NCI-H1417 (cell line): Measurements from ENCODE around the gene MAGI2.
"Not testable (repeated sequence)": the region's sequence is repeated elsewhere in the genome, so short reads cannot be mapped to it uniquely, and the experiment has no call there.

Experiments
- DNase-seq, 3 experiments: peaks; one replicate each; lab custom pipeline; 2025; lab: John Stamatoyannopoulos, UW

Gene MAGI2

GRCh38 chr7:78563191-78563590 is 890.3 kb downstream of the MAGI2 start:
- peak in 2 of 3 experiments; percentile 12 to 57 for DNase-seq

DNA sequence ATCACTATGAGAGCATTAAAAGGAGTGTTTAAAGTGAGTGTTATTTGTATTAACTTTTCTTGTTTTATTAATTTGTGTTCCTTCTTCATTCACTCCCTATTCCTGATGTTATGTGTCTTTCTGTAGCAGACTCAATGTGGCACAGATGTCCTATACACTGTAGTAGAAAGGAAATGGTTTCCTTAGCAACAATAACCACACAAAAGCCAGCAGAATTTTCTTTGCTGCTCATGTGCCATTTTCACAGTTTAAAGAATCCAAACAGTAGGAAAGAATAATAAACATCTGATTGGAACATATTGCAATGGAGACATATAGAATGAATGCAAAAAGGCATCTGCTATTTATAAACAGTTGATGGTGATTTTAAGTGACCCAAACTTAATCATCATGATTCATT is 891.3 kb downstream of the MAGI2 start:
- peak; percentile 13 to 56 (median 25) for DNase-seq

- DNase-seq: peak in 1 of 3 experiments; percentile 37
These were observed 894.9 kb downstream of the MAGI2 start for GRCh38 chr7:78558566-78558965.

- no peak for DNase-seq
These were observed 909.5 kb downstream of the MAGI2 start for GRCh38 chr7:78543976-78544375.

DNA sequence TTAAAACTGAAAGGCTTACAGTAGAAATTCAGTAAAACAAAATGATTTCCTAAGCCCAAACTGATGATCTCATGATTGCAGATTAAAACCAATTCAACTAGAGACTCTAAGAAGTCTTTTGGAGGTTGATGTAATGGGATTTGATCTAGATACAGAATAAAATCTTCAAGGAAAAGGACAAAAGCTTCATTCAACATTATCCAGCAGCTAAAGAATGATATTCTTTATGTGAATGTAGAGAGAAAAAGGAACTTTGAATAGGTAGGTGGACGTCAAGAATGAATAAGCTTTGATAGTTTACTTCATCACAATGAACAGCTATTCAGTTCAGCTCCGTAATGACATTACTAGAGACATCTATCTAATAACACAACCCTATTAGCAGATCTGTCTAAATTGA is 910.5 kb downstream of the MAGI2 start:
- DNase-seq: no peak

DNA sequence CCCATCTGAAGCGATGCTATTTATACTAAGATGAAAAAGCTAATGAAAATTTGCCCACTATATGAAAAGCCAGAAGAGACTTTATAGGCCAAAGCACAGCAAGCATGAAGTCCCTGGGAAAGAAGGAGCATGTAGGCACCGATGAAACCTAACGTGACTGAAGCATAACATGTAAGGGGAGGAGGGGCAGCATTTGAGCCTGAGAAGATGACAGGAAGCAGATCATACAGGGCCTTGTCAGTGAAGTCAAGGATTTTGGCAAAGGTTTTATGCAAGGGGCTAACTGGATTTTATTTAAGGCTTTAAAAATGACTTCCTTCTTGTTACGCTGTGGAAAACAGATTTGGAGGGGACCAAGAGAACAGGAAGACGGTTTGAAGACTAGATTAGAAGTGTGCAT is 910.9 kb downstream of the MAGI2 start:
- no peak for DNase-seq

- no peak for DNase-seq
These were observed 913.6 kb downstream of the MAGI2 start for GRCh38 chr7:78539825-78540224.

- DNase-seq: no peak
These were observed 917.8 kb downstream of the MAGI2 start for GRCh38 chr7:78535655-78536054.

DNA sequence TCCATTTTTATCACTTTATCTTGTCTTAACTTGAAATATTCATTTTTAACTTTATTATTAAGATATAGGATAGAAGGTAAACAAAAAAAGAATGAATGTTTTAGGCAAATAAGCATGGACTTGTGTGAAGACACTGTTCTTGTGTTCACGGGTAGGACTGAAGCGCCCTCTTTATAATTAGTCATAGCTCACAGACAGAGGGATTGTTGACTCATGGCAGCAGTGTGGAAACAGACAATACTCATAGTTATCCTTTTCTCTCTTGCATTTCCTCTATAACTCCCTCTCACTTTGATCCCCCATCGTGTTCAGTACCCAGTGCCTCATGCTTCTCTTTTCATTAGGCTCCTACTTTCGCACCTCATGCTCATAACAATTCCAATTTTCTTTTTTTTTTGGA is 923.1 kb downstream of the MAGI2 start:
- DNase-seq: peak; percentile 20 to 79 (median 53)

DNA sequence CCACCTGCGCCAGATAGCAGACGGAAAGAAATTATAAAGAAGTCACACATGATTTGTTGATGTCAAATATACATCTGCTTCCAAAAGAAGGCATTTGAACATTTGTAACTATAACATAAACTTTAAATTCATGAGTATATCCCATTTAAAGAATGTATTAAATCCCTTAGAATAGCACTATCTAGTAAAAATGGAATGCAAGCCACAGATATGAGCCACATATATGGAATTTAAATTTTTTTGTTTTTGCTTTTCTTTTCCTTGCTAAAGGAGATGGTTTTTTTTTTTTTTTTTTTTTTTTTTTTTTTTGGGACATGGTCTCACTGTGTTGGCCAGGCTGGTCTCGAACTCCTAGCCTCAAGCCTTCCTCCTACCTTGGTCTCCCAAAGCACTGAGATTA is 924.1 kb downstream of the MAGI2 start:
- no peak for DNase-seq

DNA sequence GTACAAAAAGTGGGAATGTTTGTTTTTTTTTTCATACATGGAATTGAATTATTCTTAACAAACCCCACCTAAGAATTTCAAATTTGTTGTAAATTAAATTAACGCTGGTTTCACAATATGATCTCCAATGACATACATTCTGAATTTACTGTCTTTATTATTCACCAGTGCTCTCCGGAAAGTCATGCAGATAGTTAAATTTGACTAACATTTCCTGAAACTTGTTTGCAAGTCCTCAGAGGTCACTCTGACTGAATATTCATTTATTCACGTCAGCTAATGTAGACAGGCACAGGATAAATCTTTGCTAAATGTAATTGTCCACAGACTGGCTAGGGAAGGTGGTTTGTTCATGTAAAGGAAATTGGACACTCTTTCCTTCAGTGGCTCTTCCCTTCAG is 924.5 kb downstream of the MAGI2 start:
- no peak for DNase-seq

GRCh38 chr7:78523930-78524329 is 929.5 kb downstream of the MAGI2 start:
- DNase-seq: no peak

- DNase-seq: no peak
These were observed 931.5 kb downstream of the MAGI2 start for GRCh38 chr7:78521961-78522360.

- DNase-seq: no peak
These were observed 937.0 kb downstream of the MAGI2 start for GRCh38 chr7:78516450-78516849.

DNA sequence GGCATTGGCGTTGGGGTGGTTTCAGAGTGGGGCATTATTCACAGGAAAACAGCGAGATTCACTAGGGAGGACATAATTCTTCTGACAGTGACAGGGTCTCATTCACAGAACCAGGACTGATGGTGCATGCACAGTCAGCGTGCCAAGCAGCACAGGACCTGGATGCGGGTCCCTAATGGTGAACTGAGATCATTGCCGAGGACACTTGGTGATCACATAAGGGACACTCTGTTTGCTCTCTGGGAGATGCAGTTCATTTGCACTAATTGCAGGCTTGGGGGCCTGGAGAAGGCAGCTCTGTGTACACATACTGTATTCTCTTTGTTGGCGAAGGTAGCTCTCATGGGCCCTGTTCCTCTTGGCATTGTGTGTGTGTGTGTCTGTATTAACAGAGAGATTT is 938.8 kb downstream of the MAGI2 start:
- DNase-seq: peak; percentile 23 to 95 (median 82)

DNA sequence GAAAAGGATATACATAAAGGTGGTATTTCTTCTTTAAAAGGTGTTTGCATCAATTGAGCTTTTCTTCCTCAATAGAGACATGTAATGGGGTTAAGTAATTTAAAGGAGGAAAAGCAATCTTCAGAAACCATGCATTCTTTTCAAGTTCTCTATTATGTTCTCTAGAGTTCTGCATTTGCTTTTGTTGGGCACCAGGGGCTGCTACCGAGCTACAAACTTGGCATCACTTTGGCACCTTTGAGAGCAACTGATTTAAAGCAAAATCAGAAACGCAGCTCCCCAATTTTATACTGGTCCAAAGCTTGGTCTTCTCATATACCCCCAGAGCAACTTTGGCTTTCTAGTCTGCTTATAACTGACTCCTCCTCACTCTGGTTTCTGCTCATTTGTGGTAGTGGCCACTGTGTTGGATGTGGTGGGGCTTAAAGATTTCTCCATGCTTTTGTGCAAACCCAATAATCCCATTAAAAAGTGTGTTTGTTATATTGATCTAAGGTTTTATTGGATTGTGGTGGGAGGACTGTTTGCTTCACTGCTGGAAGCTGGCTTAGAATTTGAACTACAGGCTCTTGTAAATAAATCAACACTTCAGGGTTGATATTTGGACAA is 942.8 kb downstream of the MAGI2 start:
- peak; percentile 43 to 79 (median 65) for DNase-seq

DNA sequence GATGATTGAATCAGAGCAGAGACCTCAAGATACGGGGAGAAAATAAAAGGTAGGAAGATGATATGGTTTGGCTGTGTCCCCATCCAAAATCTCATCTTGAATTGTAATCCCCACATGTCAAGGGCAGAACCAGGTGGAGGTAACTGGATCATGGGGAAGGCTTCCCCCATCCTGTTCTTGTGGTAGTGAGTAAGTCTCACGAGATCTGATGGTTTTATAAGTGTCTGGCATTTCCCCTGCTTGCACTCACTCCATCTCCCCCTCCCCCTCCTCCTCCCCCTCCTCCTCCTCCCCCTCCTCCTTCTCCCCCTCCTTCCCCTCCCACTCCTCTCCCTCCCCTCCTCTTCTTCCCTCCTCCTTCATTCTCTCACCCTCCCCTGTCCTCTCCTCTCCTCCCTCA is 950.2 kb downstream of the MAGI2 start:
- DNase-seq: not testable (repeated sequence)

GRCh38 chr7:78501064-78501463 is 952.4 kb downstream of the MAGI2 start:
- DNase-seq: no peak

- no peak for DNase-seq
These were observed 953.5 kb downstream of the MAGI2 start for GRCh38 chr7:78499971-78500370.

DNA sequence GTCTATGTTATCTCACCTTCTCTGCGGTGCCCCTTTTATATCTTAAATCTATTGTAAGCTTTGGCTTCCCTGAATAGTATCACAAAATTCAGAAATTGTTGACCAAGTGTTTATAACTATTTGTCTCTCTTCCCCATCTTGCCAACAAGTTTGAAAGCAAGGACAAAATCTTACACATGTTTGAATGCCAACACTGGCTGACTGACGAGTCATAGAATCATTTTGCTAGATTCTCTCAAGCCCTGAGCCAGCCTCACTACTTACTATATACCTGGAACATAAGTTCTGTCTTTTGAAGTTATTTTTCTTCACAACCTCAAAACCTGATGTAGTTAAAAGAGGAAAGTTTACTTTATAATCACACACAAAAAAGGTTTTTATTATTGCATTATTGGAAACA is 954.2 kb downstream of the MAGI2 start:
- DNase-seq: no peak

DNA sequence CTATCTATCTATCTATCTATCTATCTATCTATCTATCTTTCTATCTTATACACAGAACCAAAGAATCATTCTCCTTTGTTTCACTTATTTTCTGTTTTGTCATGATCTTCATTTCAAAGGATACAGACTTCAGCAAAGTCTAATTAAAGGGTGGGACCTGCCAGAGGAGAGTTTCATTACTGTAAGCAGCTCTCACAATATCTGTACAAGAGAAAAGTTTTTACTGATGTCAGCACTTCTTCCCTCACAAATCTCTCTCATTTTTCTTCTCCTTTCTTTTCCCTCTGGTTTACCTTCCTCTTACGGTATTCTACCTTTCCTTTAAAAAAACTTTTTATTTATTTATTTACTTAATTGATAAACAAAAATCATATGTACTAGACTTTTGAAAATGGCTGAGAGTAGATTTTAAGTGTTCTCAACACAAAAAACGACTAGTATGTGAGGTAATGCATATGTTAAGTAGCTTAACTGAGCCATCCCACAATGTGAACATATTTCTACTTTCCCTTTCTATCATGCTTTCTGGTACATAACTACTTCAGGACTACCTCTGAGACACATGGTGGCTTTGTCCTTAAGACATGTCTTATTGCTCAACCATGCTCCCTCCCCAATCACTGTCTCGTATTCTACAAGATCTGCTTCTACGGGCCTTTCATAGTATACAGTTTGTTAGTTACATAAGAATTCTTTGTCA is 955.6 kb downstream of the MAGI2 start:
- DNase-seq: no peak

DNA sequence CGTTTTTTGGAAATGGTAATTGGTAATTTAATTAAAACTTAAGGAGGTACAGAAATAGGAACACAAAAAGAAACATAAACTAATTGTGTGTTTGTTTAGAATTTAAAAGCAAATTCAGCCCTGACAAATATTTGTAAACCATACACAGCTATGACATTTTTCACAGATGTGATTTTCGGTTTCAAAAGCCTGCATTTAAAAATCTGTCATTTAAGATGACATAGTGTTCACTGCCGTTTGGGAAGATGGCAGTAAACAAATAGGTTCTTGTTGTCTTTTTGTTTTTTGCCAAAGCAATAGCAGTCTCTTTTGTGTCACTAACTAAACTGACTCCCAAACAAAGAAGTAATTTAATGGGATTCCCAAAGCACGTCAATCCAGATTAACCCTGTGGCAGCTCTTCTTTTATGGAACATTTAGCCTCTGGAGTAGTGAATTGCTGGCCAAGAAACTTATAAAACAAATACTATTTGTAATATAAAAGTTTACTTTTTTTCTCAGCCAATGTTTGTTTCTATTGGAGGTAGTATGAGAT is 957.3 kb downstream of the MAGI2 start:
- no peak for DNase-seq

DNA sequence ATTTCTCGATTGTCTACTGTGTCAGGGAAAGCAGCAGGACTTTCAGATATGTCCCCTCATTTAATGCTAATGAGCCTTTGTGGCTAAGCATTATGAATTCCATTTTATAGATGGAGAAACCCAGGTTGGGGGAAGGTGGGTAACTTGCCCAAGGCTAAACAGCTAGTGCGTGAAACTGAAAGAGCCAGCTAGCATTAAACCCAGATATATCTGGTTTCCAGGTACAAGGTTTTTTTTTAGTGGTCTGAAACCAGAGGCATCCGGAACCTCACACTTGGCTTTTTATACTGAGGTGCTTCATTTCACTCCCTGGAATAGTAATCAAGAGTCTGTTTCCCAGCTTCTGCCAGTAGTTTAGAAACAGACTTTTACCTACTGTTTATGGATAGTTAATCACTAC is 960.1 kb downstream of the MAGI2 start:
- no peak for DNase-seq

DNA sequence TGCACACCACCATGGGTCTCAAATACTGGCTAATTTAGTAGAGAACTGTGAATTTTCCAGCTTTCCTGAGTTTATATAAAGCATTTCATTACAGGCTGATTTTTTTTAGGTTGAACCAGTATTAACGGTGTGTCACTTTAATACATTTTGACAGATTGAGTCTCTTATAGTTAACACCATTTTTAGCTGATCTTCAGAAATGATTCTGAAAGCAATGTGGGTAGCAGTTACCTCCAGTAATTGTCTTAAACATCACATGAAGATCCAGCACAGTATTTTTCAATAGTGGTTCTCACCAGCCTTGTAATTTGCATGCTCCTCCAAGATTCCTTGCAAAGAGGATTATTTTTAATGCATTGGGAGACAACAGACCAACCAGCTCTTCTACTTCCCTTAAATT is 961.3 kb downstream of the MAGI2 start:
- no peak for DNase-seq
